WERI-Rb-1 (cell line): ENCODE data around the gene ANO3.

Source experiments
- DNase-seq: peaks from one replicate; pipeline ENCODE4 v3.0.0-alpha.2; 2020
- H3K27ac ChIP-seq: fragments of 250-450 bp; sonication (Bioruptor Pico); 2 replicates; pipeline ENCODE4 v1.5.1; 2020; ENCODE audit warnings: mild to moderate bottlenecking, moderate library complexity
- H3K27me3 ChIP-seq: fragments of 250-450 bp; sonication (Bioruptor Pico); 2 replicates; pipeline ENCODE4 v1.5.1; 2021; ENCODE audit warnings: mild to moderate bottlenecking, low read depth, moderate library complexity; ENCODE audit not compliant: insufficient read depth, severe bottlenecking
- H3K36me3 ChIP-seq: fragments of 250-450 bp; sonication (Bioruptor Pico); 2 replicates; pipeline ENCODE4 v1.5.1; 2020; ENCODE audit warnings: mild to moderate bottlenecking, moderate library complexity
- H3K4me3 ChIP-seq: 2 replicates; pipeline ENCODE4 v1.5.1; 2011; ENCODE audit warnings: low read depth, mild to moderate bottlenecking, control low read depth, low read length
- H3K9me3 ChIP-seq: fragments of 250-450 bp; sonication (Bioruptor Pico); 2 replicates; pipeline ENCODE4 v1.5.1; 2021; ENCODE audit warnings: mild to moderate bottlenecking, moderate library complexity; ENCODE audit not compliant: severe bottlenecking
- TF ChIP-seq, protein P1 (sequence below): IDR thresholded peaks from 2 replicates; pipeline ENCODE4 v1.5.1; 2011; ENCODE audit warnings: low read depth, mild to moderate bottlenecking, control low read depth, inconsistent platforms, low read length

Gene ANO3

DNA sequence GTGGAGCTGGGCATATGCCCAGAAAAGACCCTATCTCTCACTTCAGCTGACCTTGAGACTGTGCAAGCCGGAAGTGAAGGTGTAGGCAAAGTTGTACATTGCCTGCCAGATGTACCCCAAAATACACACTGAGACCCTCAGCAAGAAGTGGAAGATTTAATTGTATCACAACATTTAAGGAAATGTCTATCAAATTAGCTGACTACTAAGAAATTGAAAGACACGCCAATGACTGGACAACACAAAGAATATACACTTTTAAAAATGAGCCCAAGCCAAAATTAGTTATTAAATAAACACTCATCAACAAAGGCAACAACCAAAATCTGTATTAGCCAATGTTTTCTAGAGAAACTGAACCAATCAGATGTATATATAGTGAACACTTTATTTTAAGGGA lies 7.7 kb upstream of the ANO3 start:
- DNase-seq, result no peak

GRCh38 chr11:26326793-26327400 lies 5.0 kb upstream of the ANO3 start:
- Histone ChIP-seq H3K9me3 (no peaks in the 10 kb centered on the region), H3K27ac (no peak overlapping the region), H3K36me3 (no peaks in the 10 kb centered on the region), H3K27me3 (peaks cover 2% of the 10 kb centered on the region), H3K4me3 (no peak overlapping the region)
- TF ChIP-seq, protein P1, sequence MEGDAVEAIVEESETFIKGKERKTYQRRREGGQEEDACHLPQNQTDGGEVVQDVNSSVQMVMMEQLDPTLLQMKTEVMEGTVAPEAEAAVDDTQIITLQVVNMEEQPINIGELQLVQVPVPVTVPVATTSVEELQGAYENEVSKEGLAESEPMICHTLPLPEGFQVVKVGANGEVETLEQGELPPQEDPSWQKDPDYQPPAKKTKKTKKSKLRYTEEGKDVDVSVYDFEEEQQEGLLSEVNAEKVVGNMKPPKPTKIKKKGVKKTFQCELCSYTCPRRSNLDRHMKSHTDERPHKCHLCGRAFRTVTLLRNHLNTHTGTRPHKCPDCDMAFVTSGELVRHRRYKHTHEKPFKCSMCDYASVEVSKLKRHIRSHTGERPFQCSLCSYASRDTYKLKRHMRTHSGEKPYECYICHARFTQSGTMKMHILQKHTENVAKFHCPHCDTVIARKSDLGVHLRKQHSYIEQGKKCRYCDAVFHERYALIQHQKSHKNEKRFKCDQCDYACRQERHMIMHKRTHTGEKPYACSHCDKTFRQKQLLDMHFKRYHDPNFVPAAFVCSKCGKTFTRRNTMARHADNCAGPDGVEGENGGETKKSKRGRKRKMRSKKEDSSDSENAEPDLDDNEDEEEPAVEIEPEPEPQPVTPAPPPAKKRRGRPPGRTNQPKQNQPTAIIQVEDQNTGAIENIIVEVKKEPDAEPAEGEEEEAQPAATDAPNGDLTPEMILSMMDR, result no peak
- DNase-seq, result no peak

More for the DNA sequence above, 7.7 kb upstream of the ANO3 start:
- H3K27ac ChIP-seq, result no peak overlapping the region
- no peaks in the 10 kb centered on the region for H3K9me3 ChIP-seq
- no peak overlapping the region for H3K4me3 ChIP-seq
- TF ChIP-seq, protein P1, result no peak
- H3K27me3 ChIP-seq, result no peaks in the 10 kb centered on the region
- H3K36me3 ChIP-seq, result no peaks in the 10 kb centered on the region

- H3K4me3 ChIP-seq, result no peak overlapping the region
- H3K27ac ChIP-seq, result no peak overlapping the region
- H3K27me3 ChIP-seq, result peaks cover 11% of the 10 kb centered on the region
- DNase-seq, result no peak
- TF ChIP-seq, protein P1, result no peak
- H3K9me3 ChIP-seq, result no peaks in the 10 kb centered on the region
- H3K36me3 ChIP-seq, result no peaks in the 10 kb centered on the region
Measured at GRCh38 chr11:26329206-26329605, 2.7 kb upstream of the ANO3 start.

- no peaks in the 10 kb centered on the region for H3K9me3 ChIP-seq
- H3K4me3 ChIP-seq, result no peak overlapping the region
- peaks cover 11% of the 10 kb centered on the region for H3K27me3 ChIP-seq
- DNase-seq, result no peak
- TF ChIP-seq, protein P1, result no peak
- no peaks in the 10 kb centered on the region for H3K36me3 ChIP-seq
- no peak overlapping the region for H3K27ac ChIP-seq
Measured at GRCh38 chr11:26330262-26330661, 1.7 kb upstream of the ANO3 start.

GRCh38 chr11:26332572-26332915 lies 614 bp downstream of the ANO3 start:
- TF ChIP-seq, protein P1, result no peak
- no peaks in the 10 kb centered on the region for H3K9me3 ChIP-seq
- peaks cover 11% of the 10 kb centered on the region for H3K27me3 ChIP-seq
- H3K4me3 ChIP-seq, result no peak overlapping the region; the same call in 1 of the 2 replicates
- no peak for DNase-seq
- H3K27ac ChIP-seq, result no peak overlapping the region
- H3K36me3 ChIP-seq, result no peaks in the 10 kb centered on the region

- TF ChIP-seq, protein P1, result no peak
- H3K9me3 ChIP-seq, result no peaks in the 10 kb centered on the region
- H3K4me3 ChIP-seq, result no peak overlapping the region
- no peaks in the 10 kb centered on the region for H3K36me3 ChIP-seq
- peaks cover 11% of the 10 kb centered on the region for H3K27me3 ChIP-seq
- DNase-seq, result no peak
- no peak overlapping the region for H3K27ac ChIP-seq
Measured at GRCh38 chr11:26333906-26334305, 2.0 kb downstream of the ANO3 start.
